ENCODE data around the gene PTPN21. TPM values are rescaled to one million over a fixed set of nuclear protein-coding genes. Genes with fewer than 3 reads are reported as not detected.

Gene PTPN21
- total RNA-seq, 2 donors from 2014 or later: 0.50 to 0.53 TPM

GRCh38 chr14:88437658-88438057 is 117.1 kb downstream of the PTPN21 start:
- no peaks in the 10 kb centered on the region for H3K36me3 Mint-ChIP-seq
- no peaks in the 10 kb centered on the region for H3K4me1 Mint-ChIP-seq (ENCODE audit: low read depth in 2 of 2)
- H3K27ac Mint-ChIP-seq: no peak overlapping the region
- H3K9me3 Mint-ChIP-seq: no peaks in the 10 kb centered on the region
- ATAC-seq (no peak), DNase-seq (ENCODE audit: low spot score) (no peak)
- H3K4me3 Mint-ChIP-seq: no peak overlapping the region
- H3K27me3 Mint-ChIP-seq: no peaks in the 10 kb centered on the region

- no peak for DNase-seq (ENCODE audit: low spot score)
- no peaks in the 10 kb centered on the region for H3K4me1 Mint-ChIP-seq (ENCODE audit: low read depth in 2 of 2)
- H3K27me3 Mint-ChIP-seq: no peaks in the 10 kb centered on the region
- H3K36me3 Mint-ChIP-seq: no peaks in the 10 kb centered on the region
- no peak for ATAC-seq
- no peaks in the 10 kb centered on the region for H3K9me3 Mint-ChIP-seq
- no peak overlapping the region for H3K27ac Mint-ChIP-seq
- H3K4me3 Mint-ChIP-seq: no peak overlapping the region
Measured at GRCh38 chr14:88430976-88431375, 123.8 kb downstream of the PTPN21 start.

DNA sequence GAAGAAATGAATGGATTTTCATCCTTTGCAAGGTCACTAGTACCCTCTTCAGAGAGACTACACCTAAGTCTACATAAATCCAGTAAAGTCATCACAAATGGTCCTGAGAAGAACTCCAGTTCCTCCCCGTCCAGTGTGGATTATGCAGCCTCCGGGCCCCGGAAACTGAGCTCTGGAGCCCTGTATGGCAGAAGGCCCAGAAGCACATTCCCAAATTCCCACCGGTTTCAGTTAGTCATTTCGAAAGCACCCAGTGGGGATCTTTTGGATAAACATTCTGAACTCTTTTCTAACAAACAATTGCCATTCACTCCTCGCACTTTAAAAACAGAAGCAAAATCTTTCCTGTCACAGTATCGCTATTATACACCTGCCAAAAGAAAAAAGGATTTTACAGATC is 128.5 kb downstream of the PTPN21 start:
- no peaks in the 10 kb centered on the region for H3K9me3 Mint-ChIP-seq

GRCh38 chr14:88424573-88424972 is 130.2 kb downstream of the PTPN21 start:
- Mint-ChIP-seq H3K9me3 (no peaks in the 10 kb centered on the region), H3K36me3 (peaks cover 5% of the 10 kb centered on the region), H3K4me1 (ENCODE audit: low read depth in 2 of 2) (no peaks in the 10 kb centered on the region), H3K27me3 (no peaks in the 10 kb centered on the region), H3K27ac (no peak overlapping the region), H3K4me3 (no peak overlapping the region)
- no peak for DNase-seq (ENCODE audit: low spot score)
- no peak for ATAC-seq

More for the DNA sequence above, 128.5 kb downstream of the PTPN21 start:
- H3K4me3 Mint-ChIP-seq: no peak overlapping the region
- DNase-seq (ENCODE audit: low spot score): no peak
- ATAC-seq: no peak
- no peak overlapping the region for H3K27ac Mint-ChIP-seq
- H3K27me3 Mint-ChIP-seq: no peaks in the 10 kb centered on the region
- no peaks in the 10 kb centered on the region for H3K4me1 Mint-ChIP-seq (ENCODE audit: low read depth in 2 of 2)
- no peaks in the 10 kb centered on the region for H3K36me3 Mint-ChIP-seq

DNA sequence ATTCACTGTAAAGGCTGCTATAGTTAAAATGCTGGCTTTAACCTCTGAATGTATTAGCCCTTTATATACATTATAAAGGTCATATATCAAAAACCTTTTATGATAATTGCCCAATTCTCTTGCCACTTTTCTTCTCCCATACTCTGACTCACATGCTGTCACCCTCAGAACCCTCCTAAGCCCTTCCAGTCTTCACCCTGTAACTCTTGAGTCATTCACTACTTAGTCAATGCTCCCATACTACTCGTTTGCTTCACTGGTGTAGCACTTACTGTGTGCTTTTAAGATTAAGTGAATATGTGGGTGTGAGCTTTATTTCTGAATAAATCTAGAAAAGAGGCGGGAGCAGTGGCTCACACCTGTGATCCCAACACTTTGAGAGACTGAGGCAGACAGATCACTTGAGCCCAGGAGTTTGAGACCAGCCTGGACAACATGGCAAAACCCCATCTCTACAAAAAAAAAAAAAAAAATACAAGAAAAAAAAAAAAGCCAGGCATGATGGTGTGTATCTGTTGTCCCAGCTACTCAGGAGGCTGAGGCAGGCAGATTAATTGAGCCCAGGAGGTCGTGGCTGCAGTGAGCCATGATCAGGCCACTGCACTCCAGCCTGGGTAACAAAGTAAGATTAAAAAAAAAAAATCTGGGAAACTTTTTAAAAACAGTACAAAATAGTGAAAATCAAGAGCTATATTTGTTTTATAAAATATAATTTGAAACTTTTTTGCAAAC is 131.7 kb downstream of the PTPN21 start:
- peak in 1 of 2 donors; percentile 54 for ATAC-seq
- H3K4me3 Mint-ChIP-seq: no peak overlapping the region
- H3K27ac Mint-ChIP-seq: no peak overlapping the region
- H3K27me3 Mint-ChIP-seq: no peaks in the 10 kb centered on the region
- no peaks in the 10 kb centered on the region for H3K9me3 Mint-ChIP-seq
- H3K4me1 Mint-ChIP-seq (ENCODE audit: low read depth in 2 of 2): no peaks in the 10 kb centered on the region
- H3K36me3 Mint-ChIP-seq: peaks cover 12% of the 10 kb centered on the region
- no peak for DNase-seq (ENCODE audit: low spot score)

GRCh38 chr14:88422047-88422446 is 132.8 kb downstream of the PTPN21 start:
- Mint-ChIP-seq H3K36me3 (peaks cover 19% of the 10 kb centered on the region), H3K4me1 (ENCODE audit: low read depth in 2 of 2) (no peaks in the 10 kb centered on the region), H3K27me3 (no peaks in the 10 kb centered on the region), H3K9me3 (peaks cover 2% of the 10 kb centered on the region), H3K4me3 (no peak overlapping the region), H3K27ac (no peak overlapping the region)
- DNase-seq (ENCODE audit: low spot score): no peak
- ATAC-seq: no peak

GRCh38 chr14:88421286-88421685 is 133.5 kb downstream of the PTPN21 start:
- Mint-ChIP-seq H3K4me1 (ENCODE audit: low read depth in 2 of 2) (no peaks in the 10 kb centered on the region), H3K9me3 (peaks cover 2% of the 10 kb centered on the region), H3K36me3 (peaks cover 19% of the 10 kb centered on the region), H3K27ac (no peak overlapping the region), H3K27me3 (no peaks in the 10 kb centered on the region), H3K4me3 (no peak overlapping the region)
- ATAC-seq (no peak), DNase-seq (ENCODE audit: low spot score) (no peak)

GRCh38 chr14:88420187-88420586 is 134.6 kb downstream of the PTPN21 start:
- Mint-ChIP-seq H3K9me3 (peaks cover 9% of the 10 kb centered on the region), H3K27ac (no peak overlapping the region), H3K4me1 (ENCODE audit: low read depth in 2 of 2) (no peaks in the 10 kb centered on the region), H3K4me3 (no peak overlapping the region), H3K36me3 (peaks cover 28% of the 10 kb centered on the region), H3K27me3 (no peaks in the 10 kb centered on the region)
- ATAC-seq: no peak
- DNase-seq (ENCODE audit: low spot score): no peak

DNA sequence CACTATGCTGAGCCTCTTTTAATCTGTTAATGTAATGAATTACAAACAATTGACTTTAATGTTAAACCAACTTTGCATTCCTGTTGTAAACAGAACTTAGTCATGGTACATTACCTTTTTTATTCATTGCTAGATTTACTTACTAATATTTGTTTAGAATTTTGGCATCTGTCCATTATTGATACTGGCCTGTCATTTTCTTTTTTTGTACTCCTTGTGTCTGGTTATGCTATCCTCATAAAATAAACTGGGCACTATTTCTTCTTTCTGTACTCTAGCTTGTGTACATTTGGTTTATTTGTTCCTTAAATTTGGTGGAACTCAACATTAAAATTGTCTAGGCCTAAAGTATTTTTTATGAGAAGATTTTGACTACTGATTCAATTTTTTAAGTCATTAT is 137.2 kb downstream of the PTPN21 start:
- ATAC-seq: no peak
- no peak overlapping the region for H3K27ac Mint-ChIP-seq
- no peak for DNase-seq (ENCODE audit: low spot score)
- no peaks in the 10 kb centered on the region for H3K4me1 Mint-ChIP-seq (ENCODE audit: low read depth in 2 of 2)
- peaks cover 36% of the 10 kb centered on the region for H3K36me3 Mint-ChIP-seq
- H3K4me3 Mint-ChIP-seq: no peak overlapping the region
- no peaks in the 10 kb centered on the region for H3K27me3 Mint-ChIP-seq
- peaks cover 9% of the 10 kb centered on the region for H3K9me3 Mint-ChIP-seq

Other genes with a start within 250 kb of the PTPN21 start
- gene KCNK10, start 231.7 kb downstream of the PTPN21 start, total RNA-seq: not detected
- gene SPATA7, start 169.3 kb downstream of the PTPN21 start, total RNA-seq: 1 to 10 TPM; 3.1 to 3.9 TPM
- 10 to 100 TPM; 34.6 to 61.9 TPM for gene ZC3H14, start 8.0 kb upstream of the PTPN21 start, total RNA-seq
- gene EML5, start 237.9 kb upstream of the PTPN21 start, total RNA-seq: 10 to 100 TPM in 1 of 2 donors, 1 to 10 TPM in 1; 4.0 to 12.3 TPM

Data from natural killer cell treated with Interleukin-12 subunit alpha and Interleukin-12 subunit beta and Interleukin-15 and Interleukin-18, amount 100 ng/mL, for 72 hours (primary cell).